HG03280 (cell line): ENCODE data around the gene PLEKHH2.
"Not testable (repeated sequence)": the region's sequence is repeated elsewhere in the genome, so short reads cannot be mapped to it uniquely, and the experiment has no call there.

ENCODE experiments used
- ATAC-seq: cut with Tn5 transposase; IDR thresholded peaks from one replicate; pipeline ENCODE4 v1.9.1; 2021; ENCODE audit warnings: mild to moderate bottlenecking, moderate library complexity; ENCODE audit not compliant: unreplicated experiment

The PLEKHH2 gene

DNA sequence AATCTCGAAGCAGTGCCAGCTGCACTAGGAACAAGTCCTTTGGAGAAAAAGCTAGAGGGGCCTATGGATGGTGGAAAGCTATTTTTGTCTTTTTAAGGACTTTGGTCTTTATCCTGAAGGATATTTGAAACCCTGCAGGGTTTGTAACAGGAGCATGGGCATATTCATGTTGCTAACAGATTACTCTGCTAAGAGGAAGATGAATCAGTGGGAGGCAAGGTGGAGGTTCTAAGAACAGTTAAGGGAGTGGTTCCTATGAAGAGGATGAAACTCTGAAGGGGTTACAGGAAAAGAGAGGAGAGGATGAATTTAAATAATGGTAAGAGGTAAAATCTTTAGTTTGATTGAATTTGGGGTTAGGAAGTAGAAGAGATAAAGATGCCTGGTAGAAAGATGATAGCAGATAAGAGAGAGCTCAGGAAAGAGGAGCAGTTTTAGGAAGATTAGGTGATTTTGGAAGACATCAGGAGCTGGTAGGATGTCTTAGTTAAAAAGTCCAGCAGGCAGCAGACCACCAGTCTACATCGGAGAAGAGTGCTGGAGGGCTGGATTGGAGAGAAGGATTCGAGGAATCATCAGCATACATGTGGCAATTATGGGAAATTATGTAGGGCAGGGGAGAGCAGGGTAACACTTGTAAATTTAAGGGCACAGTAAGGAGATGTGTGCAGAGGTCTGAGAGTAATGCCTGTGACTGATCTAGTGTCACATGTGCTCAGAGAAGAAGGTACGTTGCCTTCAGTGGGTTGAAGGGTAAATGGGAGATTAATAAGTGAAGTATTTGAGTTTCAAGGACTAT is 78.4 kb downstream of the PLEKHH2 start:
- no peak for ATAC-seq

DNA sequence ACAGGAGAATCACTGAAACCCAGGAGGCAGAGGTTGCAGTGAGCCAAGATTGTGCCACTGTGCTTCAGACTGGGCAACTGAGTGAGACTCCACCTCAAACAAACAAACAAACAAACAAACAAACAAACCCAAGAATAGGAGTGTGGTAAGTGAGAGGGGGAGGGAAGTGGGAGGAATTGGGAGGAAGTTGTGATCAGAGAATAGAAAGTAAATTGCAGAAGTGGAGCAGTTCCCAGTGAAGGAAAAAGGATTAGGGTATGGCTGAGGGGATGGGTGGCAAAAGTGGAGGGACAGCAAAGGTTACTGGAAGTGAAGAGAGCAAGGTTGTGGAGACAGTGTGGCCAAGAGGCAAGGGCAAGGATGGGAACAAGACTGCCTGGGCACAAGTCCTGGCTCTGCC is 80.3 kb downstream of the PLEKHH2 start:
- no peak for ATAC-seq

DNA sequence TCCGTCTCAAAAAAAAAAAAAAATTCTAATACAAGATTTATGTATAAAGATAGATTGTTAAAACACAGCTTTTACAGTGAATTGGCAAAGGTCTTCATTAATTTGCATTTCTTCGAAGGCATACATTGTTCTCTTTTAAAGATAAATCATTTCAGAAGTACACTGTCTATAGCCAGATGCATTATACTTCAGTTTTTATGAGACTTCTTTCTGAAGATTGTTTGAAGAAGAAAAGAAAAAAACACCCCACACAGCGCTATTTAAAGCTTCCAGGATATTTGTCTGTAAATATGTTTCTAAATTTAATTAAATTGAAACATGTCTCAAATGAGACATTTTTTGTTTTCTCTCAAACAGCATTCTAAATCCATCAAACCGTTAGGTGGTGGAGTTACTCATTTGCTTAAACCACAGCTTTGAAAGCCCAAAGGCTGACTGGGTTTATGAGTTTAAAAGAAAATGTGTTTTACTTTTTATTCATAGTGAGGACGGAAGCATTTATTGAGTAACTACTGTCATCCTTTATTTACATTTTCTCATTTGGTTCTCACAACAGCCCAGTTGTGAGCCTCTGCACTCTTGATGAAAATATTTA is 81.6 kb downstream of the PLEKHH2 start:
- ATAC-seq, result no peak

DNA sequence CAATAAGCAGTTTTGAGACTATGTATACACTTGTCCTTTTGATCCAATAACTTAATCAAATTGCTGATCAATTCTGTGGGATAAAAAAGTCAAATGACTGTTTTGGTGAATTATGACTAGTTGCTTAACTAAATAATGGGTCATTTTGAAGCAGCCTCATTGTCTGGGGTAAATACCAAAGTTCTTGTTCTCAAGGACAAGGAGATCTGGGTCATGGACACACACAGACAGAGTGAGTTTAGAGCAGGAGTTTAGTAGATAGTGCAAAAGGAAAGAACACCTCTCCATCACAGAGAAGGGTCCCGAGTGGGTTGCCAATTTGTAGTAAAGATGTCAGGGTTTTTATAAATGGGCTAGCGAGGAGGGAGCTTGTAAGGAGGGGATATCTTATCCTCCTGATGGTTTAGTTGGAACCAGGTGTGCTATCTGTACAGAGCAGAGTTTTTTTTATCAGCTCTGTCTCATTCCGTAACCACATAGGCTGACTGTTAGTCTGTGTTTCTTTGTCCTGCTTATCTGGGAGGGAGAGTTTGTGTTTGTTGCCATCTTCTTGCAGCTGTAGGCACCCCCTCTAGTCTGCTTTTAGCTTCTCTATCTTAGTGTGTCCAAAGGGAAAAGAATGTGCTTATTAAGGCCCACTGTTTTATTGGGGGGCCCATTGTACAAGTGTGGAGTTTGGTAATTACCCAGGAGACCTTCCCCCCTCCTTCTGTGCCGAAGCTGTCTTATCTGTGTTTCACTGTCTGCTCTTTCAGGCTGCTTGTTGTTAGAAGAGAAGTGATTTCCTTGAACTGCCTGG is 87.9 kb downstream of the PLEKHH2 start:
- ATAC-seq, result no peak

DNA sequence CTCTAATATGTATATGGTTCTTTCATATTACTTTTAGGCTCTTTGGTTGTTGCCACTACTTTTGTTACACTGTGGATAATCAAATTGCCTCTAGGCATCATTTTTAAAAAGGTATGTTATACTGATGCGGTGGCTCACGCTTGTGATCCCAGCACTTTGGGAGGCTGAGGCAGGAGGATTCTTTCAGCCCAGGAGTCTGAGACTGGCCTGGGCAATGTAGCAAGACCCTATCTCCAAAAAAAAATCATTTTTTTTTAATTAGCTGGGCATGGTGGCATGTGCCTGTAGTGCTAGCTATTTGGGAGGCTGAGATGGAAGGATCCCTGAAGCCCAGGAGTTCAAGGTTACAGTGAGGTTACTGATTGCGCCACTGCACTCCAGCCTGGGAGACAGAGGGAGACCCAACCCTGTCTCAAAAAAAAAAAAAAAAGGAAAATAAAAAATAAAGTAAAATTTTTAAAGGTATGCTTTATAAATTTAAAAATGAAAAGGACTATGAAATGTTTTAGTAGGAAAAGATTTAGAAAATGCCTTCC is 88.7 kb downstream of the PLEKHH2 start:
- no peak for ATAC-seq

DNA sequence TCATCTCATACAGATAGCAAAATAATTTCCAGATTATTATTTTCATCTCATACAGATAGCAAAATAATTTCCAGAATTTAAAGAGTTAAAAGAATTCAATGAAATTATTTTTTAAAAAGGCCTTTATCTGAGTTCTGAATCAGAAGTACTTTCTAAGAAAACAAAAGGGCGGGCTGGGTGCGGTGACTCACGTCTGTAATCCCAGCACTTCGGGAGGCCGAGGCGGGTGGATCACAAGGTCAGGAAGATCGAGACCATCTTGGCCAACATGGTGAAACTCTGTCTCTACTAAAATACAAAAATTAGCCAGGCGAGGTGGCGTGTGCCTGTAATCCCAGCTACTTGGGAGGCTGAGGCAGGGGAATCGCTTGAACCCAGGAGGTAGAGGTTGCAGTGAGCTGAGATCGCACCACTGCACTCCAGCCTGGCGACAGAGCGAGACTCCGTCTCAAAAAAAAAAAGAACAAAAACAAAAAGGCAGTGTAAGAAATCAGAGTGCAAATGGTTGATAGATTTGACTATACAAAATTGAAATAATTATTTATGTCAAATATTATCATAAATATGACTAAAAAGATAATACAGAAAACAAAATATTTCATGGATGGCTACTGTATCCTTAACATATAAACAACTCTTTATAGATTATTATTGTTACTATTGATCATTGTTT is 90.0 kb downstream of the PLEKHH2 start:
- not testable (repeated sequence) for ATAC-seq

DNA sequence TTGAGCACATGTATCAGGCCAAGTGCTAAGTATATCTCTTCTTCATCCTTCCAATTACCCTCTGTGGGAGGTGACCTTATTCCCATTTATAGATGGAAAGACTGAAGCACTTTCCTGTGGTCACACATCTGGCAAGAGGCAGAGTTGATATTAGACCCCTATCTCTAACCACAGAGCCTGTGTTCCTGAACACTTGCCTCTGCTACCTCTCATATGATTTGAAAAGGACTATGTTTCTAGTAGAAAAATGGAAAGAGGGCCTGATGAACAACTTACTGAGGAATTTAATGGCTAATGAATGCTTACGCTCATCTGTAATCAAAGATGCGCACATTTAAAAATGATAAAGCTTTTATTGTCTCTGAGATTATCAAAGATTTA is 90.6 kb downstream of the PLEKHH2 start:
- ATAC-seq, result no peak

DNA sequence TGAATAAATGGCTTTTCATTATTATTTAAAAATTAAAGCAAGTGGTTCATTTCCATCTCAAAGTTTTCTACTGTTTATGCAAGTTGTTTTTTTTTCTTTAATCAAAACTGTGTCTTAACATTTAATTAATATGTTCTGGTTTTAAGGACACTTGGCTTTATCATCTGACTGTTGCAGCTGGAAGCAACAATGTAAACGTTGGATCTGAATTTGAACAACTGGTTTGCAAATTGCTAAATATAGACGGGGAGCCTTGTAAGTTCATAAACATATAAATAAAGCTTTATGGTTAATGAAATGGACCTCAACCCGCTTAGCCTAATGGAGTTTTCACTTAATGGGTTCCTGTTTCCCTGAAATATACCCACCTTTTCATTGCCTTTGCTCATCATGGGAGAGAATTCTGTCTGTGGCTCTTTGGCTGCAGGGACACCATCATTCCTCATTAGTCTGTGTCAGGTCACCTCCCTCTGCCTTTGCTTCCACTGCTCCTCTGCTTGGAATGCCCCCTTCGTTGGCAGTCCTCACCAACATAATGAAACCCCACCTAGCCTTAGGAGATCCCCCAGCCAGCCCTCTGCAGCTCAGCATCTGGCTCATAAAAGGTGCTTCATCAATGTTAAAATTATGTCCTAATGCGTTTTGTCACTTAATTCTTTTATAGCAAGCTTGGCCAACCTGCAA is 92.6 kb downstream of the PLEKHH2 start:
- ATAC-seq, result no peak

DNA sequence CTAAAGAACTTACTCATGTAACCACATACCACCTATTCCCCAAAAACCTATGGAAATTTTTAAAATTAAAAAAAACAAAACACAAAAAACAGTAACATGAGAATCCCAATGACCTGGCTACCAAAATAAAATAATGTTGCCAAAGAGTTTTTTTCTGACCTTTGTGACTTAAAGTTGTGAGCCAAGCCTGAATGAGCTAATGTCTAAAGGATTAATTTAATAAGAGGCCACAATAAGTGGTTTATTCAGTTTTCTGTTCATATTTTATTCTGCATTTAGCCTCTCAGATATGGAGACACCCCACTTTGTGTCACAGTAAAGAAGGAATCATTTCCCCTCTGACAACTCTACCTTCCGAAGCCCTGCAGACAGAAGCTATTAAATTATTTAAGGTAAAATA is 94.2 kb downstream of the PLEKHH2 start:
- ATAC-seq, result no peak

DNA sequence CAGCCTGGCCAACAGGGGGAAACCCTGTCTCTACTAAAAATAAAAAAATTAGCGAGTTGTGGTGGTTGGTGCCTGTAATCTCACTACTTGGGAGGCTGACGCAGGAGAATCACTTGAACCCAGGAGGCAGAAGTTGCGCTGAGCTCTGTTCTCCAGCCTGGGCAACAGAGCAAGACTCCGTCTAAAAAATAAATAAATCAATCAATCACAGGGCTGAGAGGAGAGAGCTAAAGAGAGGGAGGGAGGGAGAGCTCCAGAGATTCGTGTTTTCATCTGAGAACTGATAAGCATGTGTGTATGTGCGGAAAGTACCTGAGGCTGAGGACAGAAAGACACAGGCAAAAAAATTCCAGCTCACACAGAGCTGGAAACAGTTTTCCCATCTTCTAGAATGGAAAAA is 99.6 kb downstream of the PLEKHH2 start:
- no peak for ATAC-seq

DNA sequence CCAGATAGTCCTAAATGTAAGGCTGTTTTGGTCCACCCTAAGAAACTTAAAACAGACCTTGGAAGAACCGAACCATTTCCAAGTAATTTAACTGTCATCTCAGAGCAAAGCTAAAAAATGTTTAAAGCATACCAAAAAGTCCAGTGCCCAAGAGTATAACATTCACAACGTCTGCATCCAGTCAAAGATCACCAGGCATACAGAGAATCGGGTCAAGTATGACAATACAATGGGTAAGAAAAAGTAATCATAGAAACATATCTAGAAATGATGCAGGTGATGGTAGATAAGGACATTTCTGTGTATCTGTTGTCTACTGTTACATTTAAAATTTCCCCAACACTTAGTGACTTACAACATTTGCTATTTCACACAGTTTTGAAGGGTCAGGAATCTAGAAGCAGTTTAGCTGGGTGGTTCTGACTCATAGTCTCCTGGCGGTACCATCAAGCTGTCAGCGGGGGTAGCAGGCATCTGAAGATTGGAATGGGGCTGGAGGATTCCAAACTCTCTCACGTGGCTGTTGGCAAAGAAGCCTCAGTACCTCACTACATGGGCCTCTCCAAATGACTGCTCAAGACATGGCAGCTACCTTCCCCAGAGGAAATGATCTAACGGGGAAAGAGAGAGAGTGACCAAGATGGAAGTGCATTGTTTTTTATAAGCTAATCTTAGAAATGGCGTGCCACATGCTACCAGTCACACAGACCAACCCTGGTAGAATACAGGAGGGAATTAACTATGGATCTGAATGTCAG is 100.2 kb downstream of the PLEKHH2 start:
- no peak for ATAC-seq

DNA sequence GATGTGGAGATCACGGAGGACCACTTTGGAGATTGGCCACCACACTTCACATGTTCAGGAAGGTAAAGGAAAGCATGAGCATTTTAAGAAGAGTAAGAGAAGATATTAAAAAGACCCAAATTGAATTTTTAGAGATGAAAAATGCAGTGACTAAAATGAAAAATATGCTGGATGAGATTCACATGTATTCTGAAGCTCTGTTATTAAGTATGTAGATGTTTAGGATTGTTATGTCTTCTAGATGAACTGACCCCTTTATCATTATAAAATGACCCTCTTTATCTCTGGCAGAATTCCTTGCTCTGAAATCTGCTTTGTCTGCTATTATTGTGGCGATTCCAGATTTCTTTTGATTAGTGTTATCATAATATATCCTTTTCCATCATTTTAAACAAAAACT is 100.8 kb downstream of the PLEKHH2 start:
- ATAC-seq, result no peak

DNA sequence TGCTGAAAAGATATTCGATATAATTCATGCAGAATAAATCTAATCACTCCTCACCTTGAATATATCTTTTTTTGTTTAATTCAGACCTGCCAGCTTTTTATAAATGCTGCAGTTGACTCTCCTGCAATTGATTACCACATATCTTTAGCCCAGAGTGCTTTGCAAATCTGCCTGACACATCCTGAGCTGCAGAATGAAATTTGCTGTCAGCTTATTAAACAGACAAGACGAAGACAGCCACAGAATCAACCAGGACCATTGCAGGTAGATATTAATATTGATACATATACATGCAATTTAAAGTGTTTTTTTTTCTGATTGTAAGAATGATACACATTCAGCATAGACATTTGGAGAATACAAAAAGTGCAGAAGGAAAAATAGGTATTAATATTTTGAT is 101.2 kb downstream of the PLEKHH2 start:
- no peak for ATAC-seq

DNA sequence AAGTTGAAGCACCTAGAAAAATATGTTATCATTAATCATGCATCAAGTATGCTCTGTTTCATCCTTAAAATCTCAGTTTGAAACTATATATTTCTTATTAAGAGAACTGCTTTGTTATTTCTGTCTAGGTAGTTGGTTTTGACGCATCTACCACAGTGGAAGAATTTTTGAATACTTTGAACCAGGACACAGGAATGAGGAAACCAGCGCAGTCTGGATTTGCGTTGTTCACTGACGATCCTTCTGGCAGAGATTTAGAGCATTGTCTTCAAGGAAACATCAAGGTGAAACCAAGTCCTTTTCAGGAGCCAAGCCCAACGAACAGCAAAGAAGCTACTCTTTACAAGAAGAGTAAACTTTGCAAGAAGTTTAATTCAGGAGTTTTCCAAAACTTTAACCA is 106.6 kb downstream of the PLEKHH2 start:
- no peak for ATAC-seq

DNA sequence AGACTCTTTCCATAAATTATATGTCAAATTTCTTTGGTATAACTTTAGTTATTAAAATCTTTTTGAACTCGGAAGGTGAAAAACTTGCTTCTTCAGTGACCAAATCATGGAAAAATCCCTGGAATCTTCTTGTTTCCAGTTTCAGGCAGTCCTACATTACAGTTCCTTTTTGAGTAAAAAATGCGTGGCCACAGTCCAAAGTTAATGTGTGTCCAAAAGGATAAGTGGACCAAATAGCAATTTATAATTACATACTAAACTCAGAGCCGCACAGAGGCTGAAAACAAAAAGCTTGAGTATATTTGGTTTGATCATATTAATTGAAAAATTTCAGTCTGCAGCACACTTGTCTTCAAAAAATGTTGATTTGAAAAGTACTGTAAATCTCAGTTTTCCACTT is 108.4 kb downstream of the PLEKHH2 start:
- no peak for ATAC-seq

DNA sequence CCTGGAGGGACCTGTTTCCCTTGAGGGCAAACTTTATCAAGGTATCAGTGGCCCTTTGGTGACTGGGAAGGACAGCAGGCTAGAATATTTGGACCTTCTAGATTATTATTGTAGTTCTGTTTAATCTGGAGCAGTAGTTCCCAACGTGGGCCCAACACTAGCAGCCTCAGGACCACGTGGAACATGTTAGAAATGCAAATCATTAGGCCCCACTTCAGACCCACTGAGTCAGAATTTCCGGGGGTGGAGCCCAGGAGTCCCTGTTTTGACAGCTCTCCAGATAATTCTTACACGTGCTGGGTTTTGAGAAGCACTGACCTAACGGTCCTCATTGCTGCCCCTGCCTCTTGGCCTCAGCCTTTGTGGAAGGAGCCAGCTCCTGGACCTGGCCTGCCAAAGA is 111.3 kb downstream of the PLEKHH2 start:
- ATAC-seq, result no peak

DNA sequence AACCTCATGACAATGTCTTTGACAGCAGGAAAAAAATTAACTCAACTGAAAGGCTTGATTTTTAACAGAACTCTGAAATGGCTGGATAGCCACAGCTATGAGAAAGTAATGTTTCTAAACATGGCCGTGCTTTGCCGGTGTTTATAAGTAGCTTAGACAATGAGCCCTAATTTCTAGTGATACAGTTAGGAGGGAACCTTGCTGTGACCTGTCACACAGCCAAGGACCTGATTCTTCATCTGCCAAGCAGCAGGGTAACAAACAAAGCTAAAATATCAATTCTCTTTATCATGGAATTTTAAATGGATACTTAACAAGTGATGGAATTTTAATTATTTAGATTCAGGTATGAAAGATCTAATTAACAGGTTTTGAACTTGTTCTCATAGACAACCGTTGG is 112.5 kb downstream of the PLEKHH2 start:
- no peak for ATAC-seq

DNA sequence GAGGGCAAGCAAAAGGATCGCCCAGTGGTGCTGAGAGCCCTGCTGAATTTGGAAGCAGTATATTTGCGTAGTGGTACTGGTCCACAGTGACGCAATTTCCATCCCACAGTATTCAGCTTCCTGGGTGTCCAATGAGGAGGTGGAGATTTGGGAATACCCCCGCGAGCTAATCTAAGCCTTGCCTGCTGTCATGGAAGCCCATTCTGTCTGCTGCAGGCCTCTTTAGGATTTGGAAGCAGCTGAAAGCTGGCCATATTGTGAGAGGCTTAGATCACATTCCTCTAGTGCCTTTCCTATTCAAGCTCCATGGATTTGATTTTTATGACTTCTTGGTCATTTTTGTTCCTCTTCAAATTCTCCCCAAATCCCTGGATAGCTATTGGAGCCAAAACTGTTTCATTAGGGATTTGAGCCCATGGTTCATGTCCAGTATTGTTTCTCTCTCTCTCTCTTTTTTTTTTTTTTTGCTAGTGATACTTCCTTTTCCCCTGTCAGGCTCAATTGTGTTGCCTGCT is 114.5 kb downstream of the PLEKHH2 start:
- no peak for ATAC-seq

DNA sequence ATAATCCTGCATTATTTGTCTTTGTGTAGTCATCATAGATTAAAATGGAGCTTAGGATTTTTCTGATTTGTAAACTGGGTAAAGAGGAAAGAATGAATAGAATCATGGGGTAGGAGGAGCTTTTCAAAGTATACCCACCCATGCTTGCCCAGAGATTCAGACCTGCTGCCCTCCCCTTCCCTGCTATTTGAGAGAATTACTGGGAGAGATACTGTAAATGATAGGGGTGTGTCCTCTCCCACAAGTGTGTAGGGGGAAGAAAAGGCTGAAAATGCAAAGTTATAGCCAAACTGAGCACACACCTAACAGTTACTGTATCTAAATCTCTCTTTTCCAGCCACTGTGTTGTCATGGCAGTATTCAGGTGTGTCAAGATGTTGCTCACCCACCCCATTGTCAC is 115.2 kb downstream of the PLEKHH2 start:
- ATAC-seq, result no peak

DNA sequence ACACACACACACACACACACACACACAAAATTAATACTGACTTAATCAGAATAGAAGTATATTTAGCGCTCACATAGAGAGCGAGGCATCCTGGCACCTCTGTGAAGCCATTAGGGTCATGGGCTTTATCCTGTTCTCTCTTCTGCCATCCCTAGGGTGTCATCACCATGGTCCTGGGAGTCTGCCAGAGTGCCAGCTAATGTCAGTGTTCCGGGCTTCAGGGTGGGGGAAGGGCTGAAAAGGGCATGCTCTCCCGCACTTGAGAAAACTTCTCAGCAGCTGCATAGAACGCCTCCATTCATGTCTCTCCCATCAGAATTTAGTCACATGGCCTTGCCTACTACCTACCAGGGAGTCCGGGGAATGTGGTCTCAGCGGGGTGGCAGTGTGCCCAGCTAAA is 117.1 kb downstream of the PLEKHH2 start:
- no peak for ATAC-seq
